ENCODE results near the gene MICAL2.

MICAL2 gene

GRCh38 chr11:12271826-12272366, 161.5 kb downstream of the MICAL2 start:
- DNase-seq (ENCODE audit: low spot score), result no peak

- DNase-seq (ENCODE audit: low spot score), result no peak
These were observed 162.6 kb downstream of the MICAL2 start for GRCh38 chr11:12272821-12273617.

GRCh38 chr11:12273618-12273995, 163.2 kb downstream of the MICAL2 start:
- no peak for DNase-seq (ENCODE audit: low spot score)

GRCh38 chr11:12274056-12274455, 163.7 kb downstream of the MICAL2 start:
- no peak for DNase-seq (ENCODE audit: low spot score)

- DNase-seq (ENCODE audit: low spot score), result no peak
These were observed 164.3 kb downstream of the MICAL2 start for GRCh38 chr11:12274558-12275197.

- DNase-seq (ENCODE audit: low spot score), result no peak
These were observed 165.4 kb downstream of the MICAL2 start for GRCh38 chr11:12275818-12276217.

- DNase-seq (ENCODE audit: low spot score), result no peak
These were observed 166.0 kb downstream of the MICAL2 start for GRCh38 chr11:12276356-12276755.

GRCh38 chr11:12276831-12277475, 166.6 kb downstream of the MICAL2 start:
- DNase-seq (ENCODE audit: low spot score), result no peak

- no peak for DNase-seq (ENCODE audit: low spot score)
These were observed 168.6 kb downstream of the MICAL2 start for GRCh38 chr11:12278766-12279671.

GRCh38 chr11:12279672-12280108, 169.3 kb downstream of the MICAL2 start:
- DNase-seq (ENCODE audit: low spot score), result no peak

GRCh38 chr11:12280199-12280837, 169.9 kb downstream of the MICAL2 start:
- DNase-seq (ENCODE audit: low spot score), result no peak

GRCh38 chr11:12280838-12281565, 170.6 kb downstream of the MICAL2 start:
- DNase-seq (ENCODE audit: low spot score), result no peak

GRCh38 chr11:12281571-12282478, 171.4 kb downstream of the MICAL2 start:
- DNase-seq (ENCODE audit: low spot score), result peak; percentile 73

GRCh38 chr11:12282676-12283075, 172.3 kb downstream of the MICAL2 start:
- DNase-seq (ENCODE audit: low spot score), result no peak

GRCh38 chr11:12284316-12285050, 174.1 kb downstream of the MICAL2 start:
- DNase-seq (ENCODE audit: low spot score), result no peak

GRCh38 chr11:12285106-12285505, 174.7 kb downstream of the MICAL2 start:
- no peak for DNase-seq (ENCODE audit: low spot score)

GRCh38 chr11:12285811-12286222, 175.4 kb downstream of the MICAL2 start:
- DNase-seq (ENCODE audit: low spot score), result no peak

GRCh38 chr11:12286606-12287005, 176.2 kb downstream of the MICAL2 start:
- no peak for DNase-seq (ENCODE audit: low spot score)

- no peak for DNase-seq (ENCODE audit: low spot score)
These were observed 176.6 kb downstream of the MICAL2 start for GRCh38 chr11:12287009-12287373.
